ENCODE results near the gene PDE4D.

Gene PDE4D

GRCh38 chr5:59209758-59210359 is 683.7 kb downstream of the PDE4D start:
- Histone ChIP-seq H3K27ac (ENCODE audit: low read depth, low read length) (no peak overlapping the region), H3K9ac (ENCODE audit: low read length) (no peak overlapping the region), H3K27me3 (ENCODE audit: control insufficient read depth in 1 of 2, insufficient read depth in 2 of 2, low read length in 2 of 2) (no peaks in the 10 kb centered on the region), H3K4me3 (ENCODE audit: low read depth in 1 of 2, low read length in 2 of 2) (no peak overlapping the region), H3K4me1 (ENCODE audit: insufficient read depth, low read length) (peaks cover 43% of the 10 kb centered on the region), H3K9me3 (ENCODE audit: low read length) (no peaks in the 10 kb centered on the region), H3K36me3 (ENCODE audit: insufficient read depth, low read length) (peaks cover 19% of the 10 kb centered on the region)

DNA sequence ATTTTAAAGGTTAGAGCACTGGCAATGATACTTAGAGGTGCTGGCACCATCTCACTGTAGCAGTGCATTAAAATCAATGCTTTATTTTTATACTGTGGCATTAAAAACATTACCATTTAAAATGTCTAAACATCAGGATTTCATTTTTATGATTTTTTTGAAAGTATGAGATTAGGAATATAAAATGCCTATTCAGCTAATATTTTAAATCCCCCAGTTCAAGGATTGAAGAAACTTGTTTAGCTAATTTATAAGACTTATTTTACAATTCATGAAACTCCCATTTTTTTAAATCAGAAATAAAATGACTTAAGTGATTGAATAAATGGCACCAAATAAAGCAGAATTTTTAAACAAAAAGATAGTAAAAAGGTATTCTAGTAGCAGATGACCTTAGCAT is 685.1 kb downstream of the PDE4D start:
- Histone ChIP-seq H3K9ac (ENCODE audit: low read length) (no peak overlapping the region), H3K9me3 (ENCODE audit: low read length) (no peaks in the 10 kb centered on the region), H3K36me3 (ENCODE audit: insufficient read depth, low read length) (peaks cover 6% of the 10 kb centered on the region), H3K4me1 (ENCODE audit: insufficient read depth, low read length) (peaks cover 47% of the 10 kb centered on the region), H3K27ac (ENCODE audit: low read depth, low read length) (peak overlapping the region; percentile 29), H3K4me3 (ENCODE audit: low read depth in 1 of 2, low read length in 2 of 2) (no peak overlapping the region), H3K27me3 (ENCODE audit: control insufficient read depth in 1 of 2, insufficient read depth in 2 of 2, low read length in 2 of 2) (no peaks in the 10 kb centered on the region)

GRCh38 chr5:59207401-59207800 is 686.1 kb downstream of the PDE4D start:
- Histone ChIP-seq H3K36me3 (ENCODE audit: insufficient read depth, low read length) (no peaks in the 10 kb centered on the region), H3K27ac (ENCODE audit: low read depth, low read length) (no peak overlapping the region), H3K9ac (ENCODE audit: low read length) (no peak overlapping the region), H3K4me3 (ENCODE audit: low read depth in 1 of 2, low read length in 2 of 2) (no peak overlapping the region), H3K27me3 (ENCODE audit: control insufficient read depth in 1 of 2, insufficient read depth in 2 of 2, low read length in 2 of 2) (no peaks in the 10 kb centered on the region), H3K9me3 (ENCODE audit: low read length) (no peaks in the 10 kb centered on the region), H3K4me1 (ENCODE audit: insufficient read depth, low read length) (peaks cover 51% of the 10 kb centered on the region)

- H3K36me3 ChIP-seq (ENCODE audit: insufficient read depth, low read length): no peaks in the 10 kb centered on the region
- peak overlapping the region; percentile 61 for H3K27ac ChIP-seq (ENCODE audit: low read depth, low read length)
- H3K9ac ChIP-seq (ENCODE audit: low read length): no peak overlapping the region
- H3K9me3 ChIP-seq (ENCODE audit: low read length): no peaks in the 10 kb centered on the region
- no peak overlapping the region for H3K4me3 ChIP-seq (ENCODE audit: low read depth in 1 of 2, low read length in 2 of 2)
- peaks cover 51% of the 10 kb centered on the region for H3K4me1 ChIP-seq (ENCODE audit: insufficient read depth, low read length)
- no peaks in the 10 kb centered on the region for H3K27me3 ChIP-seq (ENCODE audit: control insufficient read depth in 1 of 2, insufficient read depth in 2 of 2, low read length in 2 of 2)
Measured at GRCh38 chr5:59206132-59206581, 687.4 kb downstream of the PDE4D start.

GRCh38 chr5:59204114-59204897 is 689.2 kb downstream of the PDE4D start:
- peaks cover 44% of the 10 kb centered on the region for H3K4me1 ChIP-seq (ENCODE audit: insufficient read depth, low read length)
- H3K27ac ChIP-seq (ENCODE audit: low read depth, low read length): peak overlapping the region; percentile 59
- no peaks in the 10 kb centered on the region for H3K9me3 ChIP-seq (ENCODE audit: low read length)
- no peak overlapping the region for H3K4me3 ChIP-seq (ENCODE audit: low read depth in 1 of 2, low read length in 2 of 2)
- no peaks in the 10 kb centered on the region for H3K36me3 ChIP-seq (ENCODE audit: insufficient read depth, low read length)
- H3K9ac ChIP-seq (ENCODE audit: low read length): no peak overlapping the region
- H3K27me3 ChIP-seq (ENCODE audit: control insufficient read depth in 1 of 2, insufficient read depth in 2 of 2, low read length in 2 of 2): no peaks in the 10 kb centered on the region

DNA sequence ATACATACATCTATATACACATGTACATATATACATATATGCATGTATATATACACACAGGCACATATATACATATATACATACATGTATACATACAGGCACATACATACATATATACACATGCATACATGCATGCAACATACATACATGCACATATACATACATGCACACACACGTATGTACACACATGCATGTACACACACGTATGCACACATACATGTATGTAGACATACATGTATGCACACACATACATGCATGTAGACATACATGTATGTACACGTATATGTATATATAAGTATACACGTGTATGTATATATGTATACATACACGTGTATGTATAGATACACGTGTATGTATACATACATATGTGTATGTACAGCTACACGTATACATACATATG is 693.7 kb downstream of the PDE4D start:
- Histone ChIP-seq H3K4me1 (ENCODE audit: insufficient read depth, low read length) (peaks cover 32% of the 10 kb centered on the region), H3K4me3 (ENCODE audit: low read depth in 1 of 2, low read length in 2 of 2) (no peak overlapping the region), H3K27ac (ENCODE audit: low read depth, low read length) (no peak overlapping the region), H3K9me3 (ENCODE audit: low read length) (no peaks in the 10 kb centered on the region), H3K36me3 (ENCODE audit: insufficient read depth, low read length) (no peaks in the 10 kb centered on the region), H3K27me3 (ENCODE audit: control insufficient read depth in 1 of 2, insufficient read depth in 2 of 2, low read length in 2 of 2) (no peaks in the 10 kb centered on the region), H3K9ac (ENCODE audit: low read length) (no peak overlapping the region)

GRCh38 chr5:59198832-59199231 is 694.7 kb downstream of the PDE4D start:
- H3K9me3 ChIP-seq (ENCODE audit: low read length): no peaks in the 10 kb centered on the region
- H3K4me3 ChIP-seq (ENCODE audit: low read depth in 1 of 2, low read length in 2 of 2): no peak overlapping the region
- H3K27ac ChIP-seq (ENCODE audit: low read depth, low read length): peak overlapping the region; percentile 37
- no peak overlapping the region for H3K9ac ChIP-seq (ENCODE audit: low read length)
- H3K27me3 ChIP-seq (ENCODE audit: control insufficient read depth in 1 of 2, insufficient read depth in 2 of 2, low read length in 2 of 2): no peaks in the 10 kb centered on the region
- peaks cover 25% of the 10 kb centered on the region for H3K4me1 ChIP-seq (ENCODE audit: insufficient read depth, low read length)
- no peaks in the 10 kb centered on the region for H3K36me3 ChIP-seq (ENCODE audit: insufficient read depth, low read length)

- H3K9me3 ChIP-seq (ENCODE audit: low read length): no peaks in the 10 kb centered on the region
- no peak overlapping the region for H3K4me3 ChIP-seq (ENCODE audit: low read depth in 1 of 2, low read length in 2 of 2)
- peaks cover 25% of the 10 kb centered on the region for H3K4me1 ChIP-seq (ENCODE audit: insufficient read depth, low read length)
- H3K9ac ChIP-seq (ENCODE audit: low read length): no peak overlapping the region
- H3K27ac ChIP-seq (ENCODE audit: low read depth, low read length): no peak overlapping the region
- H3K27me3 ChIP-seq (ENCODE audit: control insufficient read depth in 1 of 2, insufficient read depth in 2 of 2, low read length in 2 of 2): no peaks in the 10 kb centered on the region
- no peaks in the 10 kb centered on the region for H3K36me3 ChIP-seq (ENCODE audit: insufficient read depth, low read length)
Measured at GRCh38 chr5:59198365-59198764, 695.2 kb downstream of the PDE4D start.

DNA sequence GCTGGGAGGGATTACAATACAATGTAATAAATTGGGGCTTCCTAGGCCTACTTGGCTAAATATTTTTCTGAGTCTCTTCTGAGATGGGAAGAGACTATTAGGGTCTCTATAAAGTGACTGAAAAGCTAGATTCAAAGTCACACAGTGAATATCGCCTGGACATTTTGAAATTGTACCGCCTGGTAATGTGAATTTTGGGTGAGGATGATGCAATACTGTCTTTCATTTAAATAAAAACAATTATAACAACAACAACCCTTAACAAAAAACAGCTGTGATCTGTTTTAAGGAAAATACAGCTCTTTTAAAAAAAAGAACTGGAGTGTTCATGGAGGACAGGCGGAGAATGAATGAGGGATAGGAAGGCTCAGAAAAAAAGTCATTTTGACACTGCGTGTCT is 695.6 kb downstream of the PDE4D start:
- Histone ChIP-seq H3K36me3 (ENCODE audit: insufficient read depth, low read length) (peaks cover under 1% of the 10 kb centered on the region), H3K9me3 (ENCODE audit: low read length) (no peaks in the 10 kb centered on the region), H3K27me3 (ENCODE audit: control insufficient read depth in 1 of 2, insufficient read depth in 2 of 2, low read length in 2 of 2) (no peaks in the 10 kb centered on the region), H3K27ac (ENCODE audit: low read depth, low read length) (no peak overlapping the region), H3K9ac (ENCODE audit: low read length) (no peak overlapping the region), H3K4me1 (ENCODE audit: insufficient read depth, low read length) (peaks cover 20% of the 10 kb centered on the region), H3K4me3 (ENCODE audit: low read depth in 1 of 2, low read length in 2 of 2) (no peak overlapping the region)

GRCh38 chr5:59193616-59194319 is 699.8 kb downstream of the PDE4D start:
- Histone ChIP-seq H3K36me3 (ENCODE audit: insufficient read depth, low read length) (peaks cover 6% of the 10 kb centered on the region), H3K4me1 (ENCODE audit: insufficient read depth, low read length) (peaks cover 37% of the 10 kb centered on the region), H3K27ac (ENCODE audit: low read depth, low read length) (no peak overlapping the region), H3K4me3 (ENCODE audit: low read depth in 1 of 2, low read length in 2 of 2) (no peak overlapping the region), H3K27me3 (ENCODE audit: control insufficient read depth in 1 of 2, insufficient read depth in 2 of 2, low read length in 2 of 2) (no peaks in the 10 kb centered on the region), H3K9ac (ENCODE audit: low read length) (no peak overlapping the region), H3K9me3 (ENCODE audit: low read length) (no peaks in the 10 kb centered on the region)

GRCh38 chr5:59190746-59191145 is 702.8 kb downstream of the PDE4D start:
- peaks cover 6% of the 10 kb centered on the region for H3K36me3 ChIP-seq (ENCODE audit: insufficient read depth, low read length)
- H3K27ac ChIP-seq (ENCODE audit: low read depth, low read length): no peak overlapping the region
- H3K4me1 ChIP-seq (ENCODE audit: insufficient read depth, low read length): peaks cover 31% of the 10 kb centered on the region
- no peak overlapping the region for H3K4me3 ChIP-seq (ENCODE audit: low read depth in 1 of 2, low read length in 2 of 2)
- H3K27me3 ChIP-seq (ENCODE audit: control insufficient read depth in 1 of 2, insufficient read depth in 2 of 2, low read length in 2 of 2): no peaks in the 10 kb centered on the region
- H3K9me3 ChIP-seq (ENCODE audit: low read length): no peaks in the 10 kb centered on the region
- no peak overlapping the region for H3K9ac ChIP-seq (ENCODE audit: low read length)

All from muscle layer of colon (tissue), 2 donors.